Measurements from ENCODE around the gene LYRM2. TPM values are rescaled to one million over a fixed set of nuclear protein-coding genes. Genes with fewer than 3 reads are reported as not detected.

Gene LYRM2
- 10 to 100 TPM; 41.8 to 64.4 (median 43.0) TPM for polyA plus RNA-seq (ENCODE audit: insufficient read length in 3 of 3)
- long read RNA-seq, donor 1, full-length matches to known transcripts, result 19 of 19 reads
- long read RNA-seq, donor 1, partial matches to known transcripts, result 0 of 19 reads
- long read RNA-seq, donor 1, other reads (novel, unspliced or antisense), result 0 of 19 reads
- long read RNA-seq, donor 2, full-length matches to known transcripts, result 22 of 22 reads
- long read RNA-seq, donor 2, partial matches to known transcripts, result 0 of 22 reads
- long read RNA-seq, donor 2, other reads (novel, unspliced or antisense), result 0 of 22 reads
- long read RNA-seq, donor 3, full-length matches to known transcripts, result 33 of 39 reads
- long read RNA-seq, donor 3, partial matches to known transcripts, result 6 of 39 reads
- long read RNA-seq, donor 3, other reads (novel, unspliced or antisense), result 0 of 39 reads
- long read RNA-seq, donor 4, full-length matches to known transcripts, result 31 of 63 reads
- long read RNA-seq, donor 4, partial matches to known transcripts, result 32 of 63 reads
- long read RNA-seq, donor 4, other reads (novel, unspliced or antisense), result 0 of 63 reads
- long read RNA-seq, donor 5, result 0 reads
- long read RNA-seq, donor 6, full-length matches to known transcripts, result 30 of 30 reads
- long read RNA-seq, donor 6, partial matches to known transcripts, result 0 of 30 reads
- long read RNA-seq, donor 6, other reads (novel, unspliced or antisense), result 0 of 30 reads
- long read RNA-seq, donor 7, full-length matches to known transcripts, result 31 of 31 reads
- long read RNA-seq, donor 7, partial matches to known transcripts, result 0 of 31 reads
- long read RNA-seq, donor 7, other reads (novel, unspliced or antisense), result 0 of 31 reads
- long read RNA-seq, donor 8, result 0 reads
- long read RNA-seq, donor 9, full-length matches to known transcripts, result 25 of 32 reads
- long read RNA-seq, donor 9, partial matches to known transcripts, result 7 of 32 reads
- long read RNA-seq, donor 9, other reads (novel, unspliced or antisense), result 0 of 32 reads
- long read RNA-seq, donor 10, full-length matches to known transcripts, result 23 of 23 reads
- long read RNA-seq, donor 10, partial matches to known transcripts, result 0 of 23 reads
- long read RNA-seq, donor 10, other reads (novel, unspliced or antisense), result 0 of 23 reads
- long read RNA-seq, donor 11, full-length matches to known transcripts, result 20 of 20 reads
- long read RNA-seq, donor 11, partial matches to known transcripts, result 0 of 20 reads
- long read RNA-seq, donor 11, other reads (novel, unspliced or antisense), result 0 of 20 reads
- long read RNA-seq, donor 12, full-length matches to known transcripts, result 14 of 14 reads
- long read RNA-seq, donor 12, partial matches to known transcripts, result 0 of 14 reads
- long read RNA-seq, donor 12, other reads (novel, unspliced or antisense), result 0 of 14 reads
- long read RNA-seq, donor 13, result 0 reads
- long read RNA-seq, donor 14, full-length matches to known transcripts, result 27 of 27 reads
- long read RNA-seq, donor 14, partial matches to known transcripts, result 0 of 27 reads
- long read RNA-seq, donor 14, other reads (novel, unspliced or antisense), result 0 of 27 reads
- long read RNA-seq, donor 15, full-length matches to known transcripts, result 8 of 8 reads
- long read RNA-seq, donor 15, partial matches to known transcripts, result 0 of 8 reads
- long read RNA-seq, donor 15, other reads (novel, unspliced or antisense), result 0 of 8 reads
- long read RNA-seq, donor 16, full-length matches to known transcripts, result 65 of 65 reads
- long read RNA-seq, donor 16, partial matches to known transcripts, result 0 of 65 reads
- long read RNA-seq, donor 16, other reads (novel, unspliced or antisense), result 0 of 65 reads

- DNase-seq (ENCODE audit: extremely low read depth in 1 of 11, low read depth in 9 of 11, low spot score in 4 of 11), result peak; percentile 81 to 93 (median 88)
Observed at GRCh38 chr6:89638320-89639195, at the start of gene LYRM2. TSS of gene LYRM2 (minus strand) at chr6:89638747. CDS start at chr6:89638716, 31 bp downstream.

- DNase-seq (ENCODE audit: extremely low read depth in 1 of 11, low read depth in 9 of 11, low spot score in 4 of 11), result no peak
Observed at GRCh38 chr6:89688328-89688727, 49.8 kb upstream of the LYRM2 start.

GRCh38 chr6:89685311-89685710 is 46.8 kb upstream of the LYRM2 start:
- DNase-seq (ENCODE audit: extremely low read depth in 1 of 11, low read depth in 9 of 11, low spot score in 4 of 11), result no peak

GRCh38 chr6:89682991-89683390 is 44.4 kb upstream of the LYRM2 start:
- DNase-seq (ENCODE audit: extremely low read depth in 1 of 11, low read depth in 9 of 11, low spot score in 4 of 11), result no peak

- DNase-seq (ENCODE audit: extremely low read depth in 1 of 11, low read depth in 9 of 11, low spot score in 4 of 11), result no peak
Observed at GRCh38 chr6:89681983-89682564, 43.5 kb upstream of the LYRM2 start.

- DNase-seq (ENCODE audit: extremely low read depth in 1 of 11, low read depth in 9 of 11, low spot score in 4 of 11), result no peak
Observed at GRCh38 chr6:89680551-89680950, 42.0 kb upstream of the LYRM2 start.

- no peak for DNase-seq (ENCODE audit: extremely low read depth in 1 of 11, low read depth in 9 of 11, low spot score in 4 of 11)
Observed at GRCh38 chr6:89680150-89680549, 41.6 kb upstream of the LYRM2 start.

- no peak for DNase-seq (ENCODE audit: extremely low read depth in 1 of 11, low read depth in 9 of 11, low spot score in 4 of 11)
Observed at GRCh38 chr6:89679215-89680120, 40.9 kb upstream of the LYRM2 start.

GRCh38 chr6:89678531-89678930 is 40.0 kb upstream of the LYRM2 start:
- DNase-seq (ENCODE audit: extremely low read depth in 1 of 11, low read depth in 9 of 11, low spot score in 4 of 11), result no peak

GRCh38 chr6:89675949-89676748 is 37.6 kb upstream of the LYRM2 start:
- DNase-seq (ENCODE audit: extremely low read depth in 1 of 11, low read depth in 9 of 11, low spot score in 4 of 11), result no peak

GRCh38 chr6:89670935-89671565 is 32.5 kb upstream of the LYRM2 start:
- DNase-seq (ENCODE audit: extremely low read depth in 1 of 11, low read depth in 9 of 11, low spot score in 4 of 11), result no peak

GRCh38 chr6:89669002-89669401 is 30.5 kb upstream of the LYRM2 start:
- no peak for DNase-seq (ENCODE audit: extremely low read depth in 1 of 11, low read depth in 9 of 11, low spot score in 4 of 11)

- no peak for DNase-seq (ENCODE audit: extremely low read depth in 1 of 11, low read depth in 9 of 11, low spot score in 4 of 11)
Observed at GRCh38 chr6:89667872-89668556, 29.5 kb upstream of the LYRM2 start.

- no peak for DNase-seq (ENCODE audit: extremely low read depth in 1 of 11, low read depth in 9 of 11, low spot score in 4 of 11)
Observed at GRCh38 chr6:89662659-89663223, 24.2 kb upstream of the LYRM2 start.
